DMS114 treated with DMSO at 0.1 percent for 48 hours (cell line): ENCODE results near the gene MAP4.
"Not testable (repeated sequence)": the region's sequence is repeated elsewhere in the genome, so short reads cannot be mapped to it uniquely, and the experiment has no call there.

Experiments used
- DNase-seq: peaks from one replicate; lab custom pipeline; 2025; ENCODE audit not compliant: unreplicated experiment; lab: John Stamatoyannopoulos, UW

The MAP4 gene, protein sequence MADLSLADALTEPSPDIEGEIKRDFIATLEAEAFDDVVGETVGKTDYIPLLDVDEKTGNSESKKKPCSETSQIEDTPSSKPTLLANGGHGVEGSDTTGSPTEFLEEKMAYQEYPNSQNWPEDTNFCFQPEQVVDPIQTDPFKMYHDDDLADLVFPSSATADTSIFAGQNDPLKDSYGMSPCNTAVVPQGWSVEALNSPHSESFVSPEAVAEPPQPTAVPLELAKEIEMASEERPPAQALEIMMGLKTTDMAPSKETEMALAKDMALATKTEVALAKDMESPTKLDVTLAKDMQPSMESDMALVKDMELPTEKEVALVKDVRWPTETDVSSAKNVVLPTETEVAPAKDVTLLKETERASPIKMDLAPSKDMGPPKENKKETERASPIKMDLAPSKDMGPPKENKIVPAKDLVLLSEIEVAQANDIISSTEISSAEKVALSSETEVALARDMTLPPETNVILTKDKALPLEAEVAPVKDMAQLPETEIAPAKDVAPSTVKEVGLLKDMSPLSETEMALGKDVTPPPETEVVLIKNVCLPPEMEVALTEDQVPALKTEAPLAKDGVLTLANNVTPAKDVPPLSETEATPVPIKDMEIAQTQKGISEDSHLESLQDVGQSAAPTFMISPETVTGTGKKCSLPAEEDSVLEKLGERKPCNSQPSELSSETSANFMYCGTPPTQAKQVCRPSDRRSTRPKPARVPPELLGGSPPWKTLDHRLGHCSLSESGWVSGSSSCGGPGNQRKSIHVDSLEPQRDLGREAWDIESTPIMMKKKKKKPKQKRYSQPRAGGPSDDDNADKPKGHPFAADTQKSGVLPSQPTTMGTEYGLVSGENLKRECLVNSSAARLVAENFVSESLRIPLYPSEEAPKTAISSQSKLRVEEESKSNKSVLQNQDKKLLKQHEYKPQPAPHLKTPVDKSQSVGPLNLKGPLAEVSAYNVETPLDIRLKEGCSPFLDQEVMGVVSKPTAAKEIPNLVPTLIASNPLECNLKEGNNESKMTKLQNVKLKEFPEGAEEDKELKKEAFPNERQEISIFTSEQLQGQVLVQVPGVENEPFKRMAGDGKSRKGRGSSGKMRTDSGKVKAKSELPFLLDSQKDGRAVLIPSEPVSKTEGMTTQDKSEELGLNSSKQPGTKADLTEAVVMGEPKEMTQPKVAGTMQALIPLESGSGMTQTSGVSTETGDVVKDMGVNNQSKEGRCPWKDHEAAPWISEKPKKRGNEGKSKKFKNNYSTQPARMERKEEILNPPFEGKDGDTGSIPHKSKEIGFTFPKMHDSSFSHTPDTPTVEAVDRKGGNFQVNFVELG (N-terminal part only)

DNA sequence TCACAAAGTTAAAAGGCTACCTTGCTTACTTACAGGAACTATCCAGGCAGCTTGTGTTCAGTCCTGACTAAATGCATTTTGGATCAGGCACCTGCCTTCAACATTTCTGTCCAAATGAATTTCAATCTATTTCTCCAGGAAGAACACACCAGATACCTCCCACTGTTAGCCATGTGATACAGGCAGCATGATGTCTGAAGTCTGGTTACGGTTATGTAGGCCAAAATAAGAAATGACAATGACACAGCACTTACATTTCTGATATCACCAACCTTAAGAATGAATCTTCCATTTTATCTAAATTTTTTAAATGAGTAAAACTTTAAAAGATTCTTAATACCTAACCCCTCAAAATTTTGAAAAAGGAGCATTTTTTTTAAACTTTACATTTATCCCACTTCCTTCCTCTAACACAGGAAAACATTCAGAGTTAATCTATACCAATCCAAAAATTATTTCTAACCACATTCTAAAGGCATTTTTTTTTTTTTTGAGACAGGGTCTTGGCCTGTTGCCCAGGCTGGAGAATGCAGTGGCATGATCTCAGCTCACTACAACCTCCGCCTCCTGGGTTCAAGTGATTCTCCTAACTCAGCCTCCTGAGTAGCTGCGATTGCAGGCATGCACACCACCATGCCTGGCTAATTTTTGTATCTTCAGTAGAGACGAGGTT lies at the start of gene MAP4:
TSS of gene MAP4 (minus strand) at position 116 of the 673 bp plus-strand sequence. CDS start 17,556 bp downstream, outside the sequence.
- no peak for DNase-seq

DNA sequence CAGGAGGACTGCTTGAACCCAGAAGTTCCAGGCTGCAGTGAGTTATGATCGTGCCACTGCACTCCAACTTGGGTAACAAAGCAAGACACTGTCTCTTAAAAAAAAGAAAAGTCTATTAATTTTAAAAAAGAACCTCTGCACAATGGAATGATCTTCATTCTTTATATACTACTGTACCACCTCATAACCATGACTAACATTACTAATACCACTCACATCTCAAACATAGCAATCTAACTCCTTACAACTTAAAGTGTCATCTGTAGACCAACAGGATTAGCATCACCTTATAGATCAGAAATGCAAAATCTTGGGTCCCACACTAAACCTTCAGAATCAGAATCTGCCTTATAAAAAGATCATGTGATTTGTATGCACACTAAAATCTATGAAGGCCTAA lies 48.8 kb upstream of the MAP4 start:
- DNase-seq = no peak

DNA sequence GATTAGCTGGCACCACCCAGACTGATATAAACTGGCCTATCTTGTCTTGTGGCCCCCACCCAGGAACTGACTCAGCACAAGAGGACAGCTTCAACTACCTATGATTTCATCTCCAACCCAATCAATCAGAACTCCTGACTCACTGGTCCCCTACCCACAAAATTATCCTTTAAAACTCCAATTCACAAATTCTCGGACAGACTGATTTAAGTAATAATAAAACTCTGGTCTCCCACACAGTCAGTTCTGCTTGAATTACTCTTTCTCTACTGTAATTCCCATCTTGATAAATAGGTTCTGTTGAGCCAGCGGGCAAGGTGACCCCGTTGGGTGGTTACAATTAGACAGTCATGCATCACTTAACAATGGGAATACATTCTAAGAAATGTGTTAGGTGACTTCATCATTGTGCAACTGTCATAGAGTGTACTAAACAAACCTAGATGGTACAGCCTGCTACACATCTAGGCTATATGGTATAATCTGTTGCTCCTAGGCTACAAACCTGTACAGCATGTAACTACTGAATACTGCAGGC lies 48.1 kb upstream of the MAP4 start:
- no peak for DNase-seq

DNA sequence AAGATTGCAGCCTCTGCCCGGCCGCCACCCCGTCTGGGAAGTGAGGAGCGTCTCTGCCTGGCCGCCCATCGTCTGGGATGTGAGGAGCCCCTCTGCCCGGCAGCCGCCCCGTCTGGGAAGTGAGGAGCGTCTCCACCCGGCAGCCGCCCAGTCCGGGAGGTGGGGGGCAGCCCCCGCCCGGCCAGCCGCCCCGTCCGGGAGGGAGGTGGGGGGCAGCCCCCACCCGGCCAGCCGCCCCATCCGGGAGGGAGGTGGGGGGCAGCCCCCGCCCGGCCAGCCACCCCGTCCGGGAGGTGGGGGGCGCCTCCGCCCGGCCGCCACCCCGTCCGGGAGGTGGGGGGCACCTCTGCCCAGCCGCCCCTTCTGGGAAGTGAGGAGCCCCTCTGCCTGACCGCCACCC lies 45.4 kb upstream of the MAP4 start:
- not testable (repeated sequence) for DNase-seq

DNA sequence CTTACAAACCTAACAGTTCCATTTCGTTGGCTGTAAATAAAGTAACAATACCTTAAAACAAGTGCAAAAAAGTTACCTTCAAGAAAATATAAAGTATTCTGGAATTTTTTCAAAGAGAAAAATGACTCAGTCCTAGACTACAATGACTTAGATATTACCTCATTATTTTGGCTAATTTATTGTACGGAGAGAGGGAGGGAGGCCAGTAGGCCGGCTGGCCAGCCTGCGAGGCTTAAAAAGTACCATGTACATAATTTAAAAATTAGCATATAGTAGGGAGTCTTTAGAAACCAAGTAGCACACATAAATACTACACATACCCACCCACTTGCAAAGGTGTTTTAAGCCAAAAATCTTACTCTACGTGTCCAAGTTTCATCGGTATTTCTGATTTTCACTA lies 41.9 kb upstream of the MAP4 start:
- DNase-seq = no peak

DNA sequence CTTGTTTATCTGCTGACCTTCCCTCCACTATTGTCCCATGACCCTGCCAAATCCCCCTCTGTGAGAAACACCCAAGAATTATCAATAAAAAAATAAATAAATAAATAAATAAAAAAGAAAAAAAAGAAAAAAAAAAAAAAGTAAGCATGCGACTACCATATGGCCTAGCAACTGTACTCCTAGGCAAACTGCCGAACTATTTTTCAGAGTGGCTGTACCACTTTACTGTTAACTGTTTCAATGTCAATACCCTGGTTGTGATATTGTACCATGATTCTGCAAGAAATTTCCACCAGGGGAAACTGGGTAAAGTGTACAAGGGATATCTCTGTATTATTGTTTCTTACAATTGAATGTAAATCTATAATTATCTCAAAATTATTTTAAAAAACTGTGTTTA lies 41.3 kb upstream of the MAP4 start:
- DNase-seq = no peak

DNA sequence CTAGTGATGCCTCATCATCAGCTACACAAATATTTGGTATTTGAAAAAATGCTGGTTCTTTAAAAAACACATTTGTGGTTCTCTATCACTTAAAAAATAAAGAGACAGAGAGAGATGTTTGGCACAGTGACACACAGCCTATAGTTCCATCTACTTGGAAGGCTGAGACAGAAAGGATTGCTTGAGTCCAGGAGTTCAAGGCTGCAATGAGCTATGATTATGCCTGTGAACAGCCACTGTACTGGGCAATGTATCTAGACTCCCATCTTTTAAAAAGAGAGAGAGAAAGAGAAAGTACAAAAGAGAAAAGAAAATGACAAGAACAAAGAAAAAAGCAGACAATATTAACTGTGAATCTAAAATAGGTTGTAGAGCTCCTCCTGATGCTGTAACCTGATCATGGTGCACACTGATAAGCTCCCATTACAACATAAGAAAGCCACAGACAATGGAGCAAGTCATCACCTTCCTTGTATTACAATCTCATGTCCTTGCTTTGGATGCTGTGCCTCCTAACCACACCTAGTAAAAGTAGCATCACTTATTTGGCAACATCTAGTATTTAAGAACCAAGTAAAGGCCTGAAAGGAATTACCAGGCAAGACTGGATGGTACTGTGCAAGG lies 31.7 kb upstream of the MAP4 start:
- DNase-seq = no peak

DNA sequence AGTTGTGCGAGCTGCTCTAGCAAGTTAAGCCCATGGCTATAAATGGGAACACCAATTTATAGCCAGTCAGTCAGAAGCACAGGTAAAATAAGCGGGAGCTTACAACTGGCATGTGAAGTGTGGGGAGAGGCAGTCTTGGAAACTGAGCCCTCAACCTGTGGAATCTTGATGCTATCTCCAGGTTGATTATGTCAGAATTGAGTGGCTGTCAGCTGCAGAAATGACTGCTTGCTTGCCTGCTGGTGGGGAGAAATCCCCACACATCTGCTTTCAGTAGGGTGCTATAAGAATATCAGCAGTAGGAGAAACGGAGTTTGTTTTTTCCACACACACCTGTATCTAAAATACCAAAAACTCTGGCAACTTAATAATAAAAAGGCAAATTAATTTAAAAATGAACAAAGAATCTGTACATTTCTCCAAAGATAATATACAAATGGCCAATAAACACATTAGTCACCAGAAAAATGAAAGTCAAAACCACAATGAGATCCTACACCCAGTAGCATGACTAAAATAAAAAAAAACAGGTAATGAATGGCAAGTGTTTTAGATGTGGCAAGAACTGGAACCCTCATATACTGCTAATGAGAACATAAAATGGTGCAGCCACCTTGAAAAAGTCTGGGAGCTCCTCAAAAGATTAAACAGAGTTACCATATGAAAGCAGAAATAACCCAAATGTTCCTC lies 26.0 kb upstream of the MAP4 start:
- no peak for DNase-seq

DNA sequence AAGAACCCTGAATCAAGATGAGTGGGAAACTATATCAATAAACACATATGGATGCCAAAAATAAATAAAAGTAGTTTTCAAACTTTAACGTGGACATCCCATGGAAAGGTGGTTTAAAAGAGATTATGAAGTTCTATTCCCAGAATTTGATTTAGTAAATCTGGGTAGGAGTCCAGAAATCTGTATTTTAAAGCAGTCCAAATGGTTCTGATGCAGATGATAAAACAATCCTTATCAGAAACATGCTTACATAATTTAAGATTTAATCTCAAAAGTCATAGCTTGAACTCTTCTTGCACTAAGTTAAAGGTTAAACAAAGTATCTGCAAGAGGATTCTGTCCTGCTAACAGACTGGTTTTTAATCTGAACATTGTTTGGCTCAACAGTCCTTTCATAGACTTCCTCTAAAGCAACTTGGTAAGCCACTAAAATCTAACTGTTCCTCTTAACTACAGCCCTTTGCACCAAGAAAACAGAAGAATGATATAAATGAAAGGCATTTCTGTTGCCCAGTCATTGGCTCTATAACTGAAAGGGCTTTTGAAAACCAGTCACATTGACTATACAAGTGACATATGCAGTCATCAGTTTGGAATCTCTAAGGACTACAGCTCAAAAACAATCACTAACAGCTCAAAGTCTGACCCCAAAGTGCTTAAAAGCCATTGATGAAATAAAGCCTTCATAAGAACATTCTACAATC lies 23.4 kb upstream of the MAP4 start:
- DNase-seq = no peak

DNA sequence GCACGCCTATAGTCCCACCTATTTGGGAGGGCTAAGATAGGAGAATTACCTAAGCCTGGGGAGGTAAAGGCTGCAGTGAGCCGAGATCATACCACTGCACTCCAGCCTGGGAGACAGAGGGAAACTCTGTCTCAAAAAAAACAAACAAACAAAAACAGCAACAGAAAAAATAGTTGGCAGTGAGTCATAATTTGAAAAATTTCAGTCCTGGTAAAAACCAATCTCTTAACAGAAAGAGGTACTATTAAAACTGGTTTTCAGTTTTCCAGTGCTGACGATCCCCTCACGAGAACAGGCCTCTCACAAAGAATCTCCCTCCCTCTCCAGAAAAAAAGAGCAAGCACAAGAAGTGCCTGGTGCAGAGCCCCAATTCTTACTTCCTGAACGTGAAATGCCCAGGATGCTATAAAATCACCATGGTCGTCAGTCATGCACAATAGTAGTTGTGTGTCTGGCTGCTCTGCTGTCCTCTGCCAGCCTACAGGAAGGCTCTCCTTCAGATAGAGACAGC lies 22.8 kb upstream of the MAP4 start:
- no peak for DNase-seq

DNA sequence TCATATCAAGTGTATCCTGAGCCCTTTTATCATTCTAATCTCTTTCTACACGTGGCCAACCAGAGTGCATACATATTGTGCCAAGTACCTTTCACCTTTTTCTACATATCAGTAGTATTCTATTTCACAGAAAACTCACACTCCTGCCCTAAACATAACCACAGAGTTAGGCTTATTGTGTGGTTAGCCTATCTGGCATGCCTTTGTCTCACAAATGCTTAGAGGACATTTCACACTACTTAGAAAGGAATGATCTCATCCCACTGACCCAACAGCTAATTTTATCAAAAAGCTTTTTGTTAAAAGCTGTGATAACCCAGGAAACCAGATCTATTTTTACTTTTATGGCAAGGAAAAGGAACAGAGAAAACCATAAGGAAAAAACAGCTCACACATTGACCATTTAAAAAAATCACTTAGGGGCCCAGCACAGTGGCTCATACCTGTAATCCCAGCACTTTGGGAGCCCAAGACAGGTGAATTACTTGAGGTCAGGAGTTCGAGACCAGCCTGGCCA lies 17.8 kb upstream of the MAP4 start:
- no peak for DNase-seq

DNA sequence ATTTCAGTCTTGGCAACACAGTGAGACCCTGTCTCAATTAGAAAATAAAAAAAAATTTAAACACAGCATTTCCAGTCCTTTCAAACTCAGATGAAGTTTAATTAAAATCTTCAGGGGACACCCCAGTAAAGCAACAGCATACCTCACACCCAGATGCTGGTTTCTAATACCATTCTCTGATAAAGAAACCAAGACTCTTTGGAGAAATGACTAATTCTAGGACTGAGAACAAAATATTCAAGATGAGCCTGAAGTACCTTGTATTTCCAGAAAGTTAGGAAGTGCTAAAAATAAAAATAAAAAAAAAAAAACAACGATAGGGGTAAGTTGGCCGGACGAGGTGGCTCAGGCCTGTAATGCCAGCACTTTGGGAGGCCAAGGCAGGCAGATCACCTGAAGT lies 14.0 kb upstream of the MAP4 start:
- no peak for DNase-seq

DNA sequence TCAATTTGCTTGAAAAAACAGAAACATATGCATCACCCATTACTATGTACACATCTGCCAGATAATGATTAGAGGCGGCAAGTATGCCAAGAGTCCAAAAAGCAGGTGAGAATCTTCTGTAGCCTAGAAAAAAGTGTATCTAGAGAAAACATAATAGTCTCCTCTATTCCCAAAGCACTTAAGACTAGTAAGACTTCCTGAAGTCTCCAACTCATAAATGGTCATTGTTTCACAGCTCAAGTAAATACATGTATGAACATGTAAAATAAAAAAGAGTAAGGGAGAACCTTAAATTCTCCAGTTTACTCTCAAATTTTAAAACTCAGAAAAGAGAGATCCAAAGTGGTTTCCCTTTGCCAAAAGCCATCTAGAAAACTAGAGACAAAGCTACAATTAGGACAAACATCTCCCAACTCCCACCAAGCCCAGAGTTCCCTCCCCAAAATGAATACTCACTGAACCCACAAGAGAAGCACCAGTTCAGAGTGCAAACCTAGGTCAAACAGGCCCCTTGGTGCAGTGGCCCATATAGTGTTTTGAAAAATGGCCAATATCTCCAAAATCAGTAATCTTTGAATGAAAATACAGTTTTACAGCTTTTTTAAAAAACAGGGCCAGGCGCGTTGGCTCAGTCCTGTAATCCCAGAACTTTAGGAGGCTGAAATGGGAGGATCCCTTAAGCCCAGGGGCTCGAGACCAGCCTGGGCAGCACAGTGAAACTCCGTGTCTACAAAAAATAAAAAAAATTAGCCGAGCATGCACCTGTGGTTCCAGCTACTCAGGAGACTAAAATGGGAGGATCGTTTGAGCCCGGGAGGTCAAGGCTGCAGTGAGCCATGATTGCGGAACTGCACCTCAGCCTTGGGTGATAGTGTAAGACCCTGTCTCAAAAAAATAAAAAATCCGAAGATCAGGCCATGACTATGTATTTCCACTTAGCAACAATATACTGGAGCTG lies 11.0 kb upstream of the MAP4 start:
- no peak for DNase-seq

DNA sequence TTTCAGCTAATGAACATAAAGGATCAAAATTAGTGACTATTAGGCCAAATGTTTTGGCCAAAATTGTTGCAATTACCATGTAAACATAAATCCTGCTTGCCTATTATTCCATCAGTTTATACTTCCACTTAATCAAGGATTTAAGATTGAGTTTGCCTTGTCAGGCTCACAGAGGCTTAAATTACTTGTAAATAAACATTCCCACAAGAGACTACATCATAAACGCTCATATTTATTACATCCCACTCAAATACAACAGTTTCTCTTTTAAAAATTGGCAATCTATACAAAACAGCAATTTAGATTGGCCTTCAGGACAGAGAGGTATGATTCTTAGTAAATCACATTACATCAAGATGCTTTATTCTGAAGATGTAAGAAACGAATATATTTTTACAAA lies 9.9 kb upstream of the MAP4 start:
- DNase-seq = no peak

DNA sequence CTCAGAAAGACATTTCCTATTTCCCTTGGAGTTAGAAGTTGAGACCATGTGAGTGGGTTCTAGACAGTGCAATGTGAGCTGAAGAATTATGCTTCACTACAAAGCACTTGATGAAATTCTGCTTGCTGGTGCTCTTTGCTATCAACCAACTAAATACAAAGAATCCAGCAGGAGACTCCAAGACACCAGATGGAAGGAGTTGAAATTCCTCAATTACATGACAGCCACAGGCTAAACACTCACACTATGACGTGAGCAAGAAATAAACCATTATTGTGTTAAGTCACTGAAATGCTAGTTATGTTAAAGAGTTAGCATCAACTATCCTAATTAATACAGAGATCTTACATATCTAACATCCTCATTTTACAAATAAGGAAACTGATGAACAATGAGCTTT lies 8.2 kb upstream of the MAP4 start:
- DNase-seq = no peak

DNA sequence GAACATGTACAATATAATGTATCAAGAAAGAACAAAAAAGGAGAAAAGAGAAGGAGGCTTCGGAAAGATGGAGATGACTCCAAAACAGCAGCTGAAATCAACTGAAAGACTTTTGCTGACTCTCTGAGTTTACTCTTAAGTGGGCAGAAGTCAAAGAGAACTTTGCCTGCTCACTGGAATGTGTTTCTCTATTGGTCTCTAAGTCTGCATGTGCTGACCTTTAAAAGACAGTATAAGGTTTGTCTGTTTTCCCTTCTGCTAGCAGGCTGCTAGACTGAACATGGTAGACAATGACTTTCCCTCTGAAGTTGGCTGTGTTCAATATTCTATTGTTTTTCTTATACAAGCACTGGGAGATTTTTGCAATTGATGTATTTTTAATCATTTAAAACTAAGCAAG lies 7.2 kb upstream of the MAP4 start:
- DNase-seq = no peak

DNA sequence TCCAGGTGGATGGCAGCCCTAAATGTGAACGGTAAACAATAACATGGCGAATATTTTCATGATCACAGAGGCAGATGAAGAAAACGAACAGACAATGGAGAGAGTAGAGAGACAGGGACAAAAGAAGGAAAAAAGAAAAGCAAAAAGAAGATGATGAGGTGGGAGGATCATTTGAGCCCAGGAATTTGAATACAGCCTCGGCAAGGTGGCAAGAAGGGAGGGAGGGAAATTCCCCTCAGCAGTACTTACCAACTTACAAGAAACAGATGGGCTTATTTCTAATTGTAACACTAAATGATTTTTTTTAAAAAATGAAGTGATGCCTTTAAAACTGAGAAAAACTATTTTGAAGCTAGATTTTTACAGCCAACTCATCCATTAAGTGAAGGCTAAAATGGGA lies 6.0 kb upstream of the MAP4 start:
- DNase-seq = no peak
